Effector memory CD8-positive, alpha-beta T cell (primary cell): ENCODE data around the gene RBMS3.

ENCODE experiments used
- ATAC-seq: fragments of 150-1000 bp; cut with Tn5 transposase; replicated peaks from 2 replicates; pipeline ENCODE4 v1.10.0; 2021; ENCODE audit warnings: mild to moderate bottlenecking, moderate library complexity
- DNase-seq, 3 experiments: peaks; one replicate each; pipeline ENCODE4 v3.0.0; 2021
- H3K27ac Mint-ChIP-seq, 2 donors: one replicate each; pipeline ENCODE4 v1.8.0; 2022; ENCODE audit warnings: mild to moderate bottlenecking in 2 of 2, mixed read lengths in 2 of 2, moderate library complexity in 2 of 2
- H3K27me3 Mint-ChIP-seq, 2 donors: one replicate each; pipeline ENCODE4 v1.8.0; 2022; ENCODE audit warnings: mixed read lengths in 2 of 2
- H3K36me3 Mint-ChIP-seq: one replicate; pipeline ENCODE4 v1.8.0; 2022; ENCODE audit warnings: mild to moderate bottlenecking, moderate library complexity, mixed read lengths; ENCODE audit not compliant: insufficient read depth
- H3K4me1 Mint-ChIP-seq, 2 donors: one replicate each; pipeline ENCODE4 v1.8.0; 2022; ENCODE audit warnings: low read depth in 2 of 2, mixed read lengths in 2 of 2
- H3K4me3 Mint-ChIP-seq, 2 donors: one replicate each; pipeline ENCODE4 v1.8.0; 2022; ENCODE audit warnings: mild to moderate bottlenecking in 2 of 2, mixed read lengths in 2 of 2, moderate library complexity in 2 of 2
- H3K9me3 Mint-ChIP-seq, 2 donors: one replicate each; pipeline ENCODE4 v1.8.0; 2022; ENCODE audit warnings: mixed read lengths in 2 of 2

The RBMS3 gene

DNA sequence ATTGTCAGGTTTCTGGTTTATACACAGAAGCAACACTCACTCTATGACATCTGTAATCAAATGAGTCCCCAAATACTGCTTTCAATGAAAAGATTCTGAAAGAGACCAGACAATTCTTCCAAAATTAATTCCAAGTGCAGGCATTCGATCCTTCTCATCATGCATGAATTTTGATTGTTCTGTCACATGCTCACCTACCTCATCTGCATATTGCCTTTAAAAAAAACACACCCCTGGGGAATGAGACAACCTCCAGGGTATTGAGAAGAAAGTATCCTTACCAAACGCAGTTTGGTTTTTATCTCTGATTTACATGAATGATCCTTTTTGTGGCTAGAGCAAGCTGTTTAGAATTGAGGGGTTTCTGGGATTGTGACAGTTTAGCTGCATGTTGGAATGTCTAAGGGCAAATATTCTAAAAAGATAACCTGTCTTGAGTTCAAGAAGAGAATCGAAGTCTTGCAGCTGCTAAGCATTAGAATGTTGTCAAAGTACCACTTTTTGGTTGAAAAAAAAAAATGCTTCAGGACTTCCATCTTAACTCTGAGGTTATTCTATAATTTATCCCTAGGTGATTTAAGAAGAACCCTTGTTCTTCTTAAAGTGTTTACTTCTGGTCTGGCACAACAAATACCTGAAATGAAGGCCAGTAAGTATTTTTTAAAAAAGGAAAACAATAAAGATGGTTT is 653.1 kb downstream of the RBMS3 start:
- no peaks in the 10 kb centered on the region for H3K27me3 Mint-ChIP-seq
- DNase-seq, result no peak
- H3K36me3 Mint-ChIP-seq, result peaks cover 3% of the 10 kb centered on the region
- no peak overlapping the region for H3K4me3 Mint-ChIP-seq
- H3K27ac Mint-ChIP-seq, result no peak overlapping the region
- H3K9me3 Mint-ChIP-seq, result no peaks in the 10 kb centered on the region
- H3K4me1 Mint-ChIP-seq, result no peaks in the 10 kb centered on the region
- no peak for ATAC-seq

GRCh38 chr3:29934751-29935150 is 653.9 kb downstream of the RBMS3 start:
- ATAC-seq, result no peak
- no peaks in the 10 kb centered on the region for H3K4me1 Mint-ChIP-seq
- no peaks in the 10 kb centered on the region for H3K9me3 Mint-ChIP-seq
- peaks cover 3% of the 10 kb centered on the region for H3K36me3 Mint-ChIP-seq
- H3K27me3 Mint-ChIP-seq, result peaks cover 0 to 2% of the 10 kb centered on the region in 2 donors
- no peak overlapping the region for H3K4me3 Mint-ChIP-seq
- no peak for DNase-seq
- H3K27ac Mint-ChIP-seq, result no peak overlapping the region

DNA sequence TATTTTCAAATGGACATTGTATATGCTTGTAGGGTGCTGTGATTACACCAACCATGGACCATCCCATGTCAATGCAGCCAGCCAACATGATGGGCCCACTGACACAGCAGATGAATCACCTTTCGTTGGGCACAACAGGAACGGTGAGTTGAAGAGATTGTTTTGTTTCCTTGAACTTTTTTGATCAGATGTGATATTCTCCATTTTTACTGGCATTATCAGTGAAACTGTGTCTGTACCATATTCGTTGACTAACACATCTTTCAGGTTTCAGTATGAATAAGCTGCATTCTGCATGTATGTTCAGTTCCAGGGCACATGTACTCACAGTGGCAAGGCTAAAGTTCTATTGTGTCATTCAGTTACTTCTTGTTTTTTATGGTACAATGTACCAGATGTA is 655.2 kb downstream of the RBMS3 start:
- DNase-seq (no peak), ATAC-seq (no peak)
- Mint-ChIP-seq H3K27me3 (peaks cover 0 to 4% of the 10 kb centered on the region in 2 donors), H3K9me3 (no peaks in the 10 kb centered on the region), H3K4me1 (no peaks in the 10 kb centered on the region), H3K36me3 (no peaks in the 10 kb centered on the region), H3K27ac (no peak overlapping the region), H3K4me3 (no peak overlapping the region)

DNA sequence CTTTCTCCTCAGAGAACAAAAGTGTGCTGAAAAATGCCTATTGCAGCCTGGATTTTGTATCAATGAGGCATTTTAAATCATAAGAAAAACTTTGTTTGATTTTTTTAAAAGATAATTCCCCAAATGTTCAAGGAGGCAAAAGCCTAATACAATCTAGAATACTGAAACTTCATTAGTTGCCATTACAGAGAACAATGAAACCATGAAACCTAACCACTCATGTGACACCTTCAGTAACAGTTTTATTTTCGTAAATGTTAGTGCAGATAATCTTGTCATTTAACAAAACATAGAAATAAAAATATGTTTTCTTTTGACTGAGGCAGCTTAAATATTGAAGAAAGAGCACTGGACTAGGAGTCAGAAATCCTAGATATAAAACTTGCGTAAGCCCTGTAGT is 655.9 kb downstream of the RBMS3 start:
- DNase-seq, result no peak
- no peak for ATAC-seq
- Mint-ChIP-seq H3K9me3 (no peaks in the 10 kb centered on the region), H3K4me3 (no peak overlapping the region), H3K4me1 (no peaks in the 10 kb centered on the region), H3K27me3 (peaks cover 0 to 4% of the 10 kb centered on the region in 2 donors), H3K36me3 (no peaks in the 10 kb centered on the region), H3K27ac (no peak overlapping the region)

DNA sequence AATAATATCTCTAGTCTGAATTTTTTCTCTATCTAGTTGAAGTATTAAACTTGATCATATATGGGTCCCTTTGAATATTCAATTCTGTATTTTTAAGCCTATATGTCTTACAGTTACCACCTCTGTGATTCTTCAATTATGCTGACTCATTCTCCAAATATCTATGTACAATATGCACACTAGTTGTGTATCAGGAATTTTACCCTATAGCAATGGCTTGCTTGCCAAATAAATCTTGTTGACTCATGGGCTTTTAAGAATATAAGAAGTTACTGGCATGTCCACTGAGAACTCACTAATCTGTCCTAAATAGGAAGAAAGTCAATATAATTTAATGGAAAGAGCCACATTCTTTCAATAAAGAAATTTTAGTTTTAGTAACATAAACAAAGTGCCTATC is 656.3 kb downstream of the RBMS3 start:
- DNase-seq, result no peak
- Mint-ChIP-seq H3K27ac (no peak overlapping the region), H3K9me3 (no peaks in the 10 kb centered on the region), H3K27me3 (peaks cover 0 to 4% of the 10 kb centered on the region in 2 donors), H3K36me3 (no peaks in the 10 kb centered on the region), H3K4me3 (no peak overlapping the region), H3K4me1 (no peaks in the 10 kb centered on the region)
- no peak for ATAC-seq

GRCh38 chr3:29940759-29941323 is 660.0 kb downstream of the RBMS3 start:
- Mint-ChIP-seq H3K27ac (no peak overlapping the region), H3K27me3 (peaks cover 0 to 4% of the 10 kb centered on the region in 2 donors), H3K4me1 (no peaks in the 10 kb centered on the region), H3K4me3 (no peak overlapping the region), H3K36me3 (no peaks in the 10 kb centered on the region), H3K9me3 (no peaks in the 10 kb centered on the region)
- ATAC-seq (no peak), DNase-seq (no peak)

DNA sequence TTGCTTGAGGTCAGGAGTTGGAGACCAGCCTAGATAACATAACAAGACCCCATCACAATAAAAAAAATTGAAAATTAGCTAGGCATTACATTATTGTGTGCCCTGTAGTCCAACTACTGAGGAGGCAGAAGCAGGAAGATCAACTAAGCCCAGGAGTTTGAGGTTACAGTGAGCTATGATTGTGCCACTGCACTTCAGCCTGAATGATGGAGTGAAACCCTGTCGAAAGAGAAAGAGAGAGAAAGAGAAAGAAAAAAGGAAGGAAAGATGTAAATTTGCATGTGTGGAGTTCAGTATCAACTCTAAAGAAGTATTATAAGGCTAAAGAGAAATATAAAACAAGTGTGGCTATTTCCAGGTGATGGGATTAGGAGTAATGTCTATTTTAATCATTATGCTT is 661.4 kb downstream of the RBMS3 start:
- no peaks in the 10 kb centered on the region for H3K36me3 Mint-ChIP-seq
- no peaks in the 10 kb centered on the region for H3K4me1 Mint-ChIP-seq
- no peak for DNase-seq
- no peak for ATAC-seq
- no peak overlapping the region for H3K27ac Mint-ChIP-seq
- H3K4me3 Mint-ChIP-seq, result no peak overlapping the region
- H3K9me3 Mint-ChIP-seq, result no peaks in the 10 kb centered on the region
- H3K27me3 Mint-ChIP-seq, result peaks cover 0 to 4% of the 10 kb centered on the region in 2 donors

DNA sequence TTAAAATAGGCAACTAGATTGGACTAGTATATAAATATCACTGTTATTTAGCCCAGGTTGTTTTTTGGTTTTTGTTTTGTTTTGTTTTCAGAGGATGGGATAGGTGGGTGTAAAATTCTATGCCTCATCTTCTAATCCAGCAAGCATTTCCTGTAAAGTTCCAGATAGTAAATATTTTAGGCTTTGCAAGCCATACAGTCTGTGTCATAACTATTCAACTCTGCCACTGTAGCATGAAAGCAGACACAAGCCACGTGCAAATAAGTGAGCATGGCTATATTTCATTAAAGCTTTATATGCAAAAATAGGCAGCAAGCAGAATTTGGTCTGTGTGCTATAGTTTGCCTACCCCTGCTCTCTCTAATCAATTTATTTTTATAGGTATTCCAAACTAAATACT is 668.3 kb downstream of the RBMS3 start:
- H3K9me3 Mint-ChIP-seq, result no peaks in the 10 kb centered on the region
- H3K4me3 Mint-ChIP-seq, result no peak overlapping the region
- H3K27me3 Mint-ChIP-seq, result no peaks in the 10 kb centered on the region
- ATAC-seq (no peak), DNase-seq (no peak)
- H3K4me1 Mint-ChIP-seq, result no peaks in the 10 kb centered on the region
- H3K36me3 Mint-ChIP-seq, result no peaks in the 10 kb centered on the region
- H3K27ac Mint-ChIP-seq, result no peak overlapping the region

DNA sequence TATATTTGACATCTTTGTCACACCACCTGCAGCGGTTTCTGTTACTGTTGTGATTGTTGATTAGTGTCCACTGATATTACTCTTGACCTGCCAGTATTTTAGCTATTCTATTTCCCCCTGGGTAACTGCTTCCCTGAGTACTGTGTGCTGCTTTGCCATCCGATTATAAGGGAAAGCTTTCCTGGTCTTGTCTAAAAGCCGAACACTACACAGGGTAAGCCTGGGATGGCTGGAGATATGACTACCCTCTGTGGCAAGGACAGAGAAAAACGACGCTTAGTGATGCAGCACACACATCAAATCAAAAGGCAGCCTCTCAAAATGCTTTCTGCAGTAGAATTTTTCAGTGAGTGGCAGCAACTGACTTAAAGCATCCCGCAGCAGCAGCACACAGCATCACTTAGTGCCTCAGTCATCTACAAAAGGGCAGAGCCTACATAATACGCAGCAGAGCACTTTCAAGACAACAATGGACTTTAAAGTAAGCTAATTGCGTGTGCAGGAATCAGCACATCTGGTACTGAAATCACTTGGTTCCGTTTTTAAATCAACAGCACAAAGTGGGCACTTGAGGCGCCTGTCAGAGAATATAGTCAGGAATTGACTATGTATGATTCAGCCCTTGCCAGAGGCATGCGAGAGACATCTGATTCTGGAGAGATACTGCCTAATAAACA is 669.2 kb downstream of the RBMS3 start:
- Mint-ChIP-seq H3K27me3 (no peaks in the 10 kb centered on the region), H3K36me3 (no peaks in the 10 kb centered on the region), H3K4me1 (no peaks in the 10 kb centered on the region), H3K9me3 (no peaks in the 10 kb centered on the region), H3K27ac (no peak overlapping the region), H3K4me3 (no peak overlapping the region)
- ATAC-seq (no peak), DNase-seq (no peak)

GRCh38 chr3:29952431-29952830 is 671.6 kb downstream of the RBMS3 start:
- H3K36me3 Mint-ChIP-seq, result no peaks in the 10 kb centered on the region
- ATAC-seq, result no peak
- H3K27me3 Mint-ChIP-seq, result no peaks in the 10 kb centered on the region
- no peaks in the 10 kb centered on the region for H3K4me1 Mint-ChIP-seq
- no peak overlapping the region for H3K27ac Mint-ChIP-seq
- H3K9me3 Mint-ChIP-seq, result no peaks in the 10 kb centered on the region
- DNase-seq, result no peak
- H3K4me3 Mint-ChIP-seq, result no peak overlapping the region

DNA sequence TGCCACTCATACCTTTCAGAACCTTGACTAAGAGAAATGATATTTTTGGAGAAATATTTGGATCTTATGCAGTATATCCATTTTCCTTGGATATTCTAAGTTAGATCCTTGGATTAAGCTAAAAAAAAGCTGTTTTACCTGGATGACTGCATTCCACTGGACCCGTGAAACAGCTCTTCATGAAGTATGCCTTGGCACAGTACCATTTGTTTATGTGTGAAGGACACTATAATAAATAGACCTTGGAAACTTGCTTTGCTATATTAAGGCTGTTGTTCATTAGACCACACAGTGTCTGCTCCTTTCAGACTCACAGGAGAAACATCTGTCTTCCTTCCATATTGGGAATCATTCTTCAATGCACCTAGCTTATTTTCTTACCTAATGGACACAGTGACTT is 674.5 kb downstream of the RBMS3 start:
- DNase-seq (no peak), ATAC-seq (no peak)
- Mint-ChIP-seq H3K9me3 (no peaks in the 10 kb centered on the region), H3K27me3 (no peaks in the 10 kb centered on the region), H3K27ac (no peak overlapping the region), H3K4me1 (no peaks in the 10 kb centered on the region), H3K36me3 (no peaks in the 10 kb centered on the region), H3K4me3 (no peak overlapping the region)

- H3K9me3 Mint-ChIP-seq, result no peaks in the 10 kb centered on the region
- no peak for DNase-seq
- no peaks in the 10 kb centered on the region for H3K36me3 Mint-ChIP-seq
- no peak overlapping the region for H3K4me3 Mint-ChIP-seq
- H3K27ac Mint-ChIP-seq, result no peak overlapping the region
- ATAC-seq, result no peak
- H3K27me3 Mint-ChIP-seq, result no peaks in the 10 kb centered on the region
- no peaks in the 10 kb centered on the region for H3K4me1 Mint-ChIP-seq
Observed at GRCh38 chr3:29958816-29959215, 677.9 kb downstream of the RBMS3 start.

- H3K4me3 Mint-ChIP-seq, result no peak overlapping the region
- H3K4me1 Mint-ChIP-seq, result no peaks in the 10 kb centered on the region
- H3K27me3 Mint-ChIP-seq, result peaks cover 0 to 6% of the 10 kb centered on the region in 2 donors
- no peak overlapping the region for H3K27ac Mint-ChIP-seq
- no peaks in the 10 kb centered on the region for H3K36me3 Mint-ChIP-seq
- no peak for DNase-seq
- no peak for ATAC-seq
- peaks cover 0 to 3% of the 10 kb centered on the region in 2 donors for H3K9me3 Mint-ChIP-seq
Observed at GRCh38 chr3:29971895-29972294, 691.0 kb downstream of the RBMS3 start.

DNA sequence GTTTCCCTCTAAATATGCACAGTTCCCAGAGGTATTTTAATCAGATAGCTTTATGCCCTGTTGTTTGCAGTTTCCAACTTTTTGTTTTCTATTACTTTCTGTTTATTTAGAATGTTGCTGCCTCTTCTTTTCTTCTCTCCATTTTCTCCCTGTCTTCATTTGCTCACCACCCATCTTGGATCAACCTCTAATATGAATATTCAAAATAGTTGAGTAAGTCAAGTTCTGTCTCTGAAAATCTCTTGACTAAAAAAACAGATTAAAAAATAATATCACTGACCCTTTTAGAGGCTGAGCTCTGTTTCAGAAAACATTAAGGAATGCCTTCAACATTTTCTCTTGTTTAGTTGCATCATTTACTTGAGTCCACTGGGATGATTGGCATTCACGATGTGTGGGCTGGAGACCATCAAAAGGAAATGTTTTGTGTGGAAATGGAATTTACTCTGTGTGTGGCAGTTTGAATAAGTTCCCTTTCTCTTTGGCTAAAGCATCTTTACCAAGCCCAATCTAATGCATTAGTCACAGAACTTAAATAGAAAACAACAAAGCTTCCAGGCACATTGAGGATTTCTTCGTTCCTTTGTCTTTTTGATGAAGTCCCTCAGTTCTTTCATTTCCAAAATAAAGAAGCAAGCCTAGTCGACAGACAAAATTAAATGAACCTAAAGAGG is 691.6 kb downstream of the RBMS3 start:
- ATAC-seq (no peak), DNase-seq (no peak)
- Mint-ChIP-seq H3K9me3 (peaks cover 0 to 3% of the 10 kb centered on the region in 2 donors), H3K4me3 (no peak overlapping the region), H3K27me3 (peaks cover 0 to 6% of the 10 kb centered on the region in 2 donors), H3K27ac (no peak overlapping the region), H3K4me1 (no peaks in the 10 kb centered on the region), H3K36me3 (no peaks in the 10 kb centered on the region)
